GM19025 (cell line): ENCODE results near the gene CEACAM20.
"Not testable (repeated sequence)": the region's sequence is repeated elsewhere in the genome, so short reads cannot be mapped to it uniquely, and the experiment has no call there.

Source experiments
- ATAC-seq: cut with Tn5 transposase; IDR thresholded peaks from one replicate; pipeline ENCODE4 v1.9.1; 2021; ENCODE audit warnings: mild to moderate bottlenecking, low read depth, moderate library complexity; ENCODE audit not compliant: unreplicated experiment

The CEACAM20 gene

DNA sequence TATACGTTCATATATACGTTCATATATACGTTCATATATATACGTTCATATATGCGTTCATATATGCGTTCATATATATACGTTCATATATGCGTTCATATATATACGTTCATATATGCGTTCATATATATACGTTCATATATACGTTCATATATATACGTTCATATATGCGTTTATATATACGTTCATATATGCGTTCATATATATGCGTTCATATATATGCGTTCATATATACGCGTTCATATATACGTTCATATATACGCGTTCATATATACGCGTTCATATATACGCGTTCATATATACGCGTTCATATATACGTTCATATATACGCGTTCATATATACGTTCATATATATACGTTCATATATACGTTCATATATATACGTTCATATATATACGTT lies 21.5 kb upstream of the CEACAM20 start:
- ATAC-seq = not testable (repeated sequence)

DNA sequence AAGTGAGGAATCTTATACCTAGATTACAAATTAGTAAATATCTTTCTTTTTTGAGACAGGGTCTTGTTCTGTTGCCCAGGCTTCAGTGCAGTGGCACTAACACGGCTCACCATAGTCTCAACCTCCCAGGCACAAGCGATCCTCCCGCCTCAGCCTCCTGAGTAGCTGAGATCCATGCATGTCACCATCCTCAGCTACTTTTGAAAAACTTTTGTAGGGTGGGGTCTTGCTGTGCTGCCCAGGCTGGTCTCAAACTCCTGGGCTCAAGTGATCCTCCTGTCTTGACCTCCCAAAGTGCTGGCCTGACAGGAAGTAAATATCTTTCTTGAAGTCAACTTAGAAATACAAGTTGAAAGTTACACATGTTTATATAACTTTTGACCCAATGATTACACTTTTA lies 20.0 kb upstream of the CEACAM20 start:
- no peak for ATAC-seq

DNA sequence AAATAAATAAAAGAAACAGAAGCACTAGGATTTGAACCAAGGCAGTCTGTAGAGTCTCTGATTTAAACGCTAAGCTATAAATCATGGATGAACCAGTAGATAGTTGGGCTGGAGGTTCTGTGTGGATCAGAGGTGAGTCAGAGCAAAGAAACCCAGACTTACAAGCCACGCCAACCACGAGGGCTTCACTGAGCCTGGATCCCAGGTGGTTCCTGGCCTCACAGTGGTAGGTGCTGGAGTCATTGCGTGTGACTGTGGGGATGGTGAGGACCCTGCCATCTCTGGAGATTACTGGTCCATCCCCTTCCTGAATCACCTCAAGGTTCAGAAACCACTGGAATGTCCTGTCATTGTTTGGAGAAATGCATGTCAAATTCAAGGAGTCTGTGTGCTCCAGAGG lies 19.3 kb upstream of the CEACAM20 start:
- ATAC-seq = no peak

DNA sequence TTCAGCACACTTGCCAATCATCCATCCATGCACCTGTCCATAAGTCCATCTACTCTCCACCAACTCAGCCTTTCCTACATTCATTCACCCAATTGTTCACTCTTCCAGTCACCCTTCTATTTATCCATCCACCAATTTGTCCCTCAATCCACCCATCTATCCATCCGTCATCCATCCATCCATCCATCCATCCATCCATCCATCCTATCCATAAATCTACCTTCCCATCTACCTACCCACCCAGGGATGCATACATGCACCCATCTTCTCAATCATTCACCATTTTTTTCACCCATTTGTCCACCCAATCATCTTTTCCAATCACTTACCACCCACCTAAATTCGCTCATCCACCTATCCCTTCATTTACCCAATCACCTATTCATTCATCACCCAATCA lies 14.6 kb upstream of the CEACAM20 start:
- no peak for ATAC-seq

DNA sequence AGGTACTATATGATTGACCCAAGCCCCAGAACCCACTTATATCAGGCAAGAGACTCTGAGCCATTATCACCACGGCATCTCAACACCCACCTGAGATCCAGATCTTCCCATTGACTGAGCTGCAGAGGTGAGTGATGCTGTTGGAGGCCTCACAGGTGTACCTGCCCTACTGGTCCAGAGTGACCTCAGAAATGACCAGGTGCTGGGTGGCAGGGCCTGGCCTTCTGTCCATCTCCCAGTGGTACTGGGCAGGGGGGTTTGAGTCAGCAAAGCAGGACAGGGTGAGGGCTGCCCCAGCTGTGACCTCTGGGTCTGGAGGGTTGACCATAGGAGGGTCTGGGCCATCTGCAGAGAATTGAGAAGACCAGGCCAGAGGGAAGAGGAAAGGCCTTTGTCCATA lies 13.2 kb upstream of the CEACAM20 start:
- ATAC-seq = no peak

DNA sequence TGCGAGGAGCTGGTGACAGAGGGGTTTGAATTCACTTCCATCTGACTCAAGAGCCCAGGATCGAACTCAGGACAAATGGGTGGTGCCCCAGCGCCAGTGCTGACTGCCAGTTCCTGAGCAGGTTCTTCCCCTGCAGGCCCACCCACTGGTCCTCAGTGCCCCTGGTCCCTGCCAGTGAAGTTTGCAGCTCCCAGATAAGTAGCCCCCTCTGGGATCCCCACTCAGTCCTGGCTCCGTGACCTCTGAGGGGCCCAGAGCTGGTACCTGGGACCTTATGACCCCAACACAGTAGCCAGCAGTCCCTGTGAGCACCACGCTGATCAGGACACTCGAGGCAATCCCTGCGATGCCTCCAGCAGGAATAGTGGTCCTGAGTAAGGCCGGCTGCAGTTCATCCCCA lies 11.3 kb upstream of the CEACAM20 start:
- no peak for ATAC-seq

DNA sequence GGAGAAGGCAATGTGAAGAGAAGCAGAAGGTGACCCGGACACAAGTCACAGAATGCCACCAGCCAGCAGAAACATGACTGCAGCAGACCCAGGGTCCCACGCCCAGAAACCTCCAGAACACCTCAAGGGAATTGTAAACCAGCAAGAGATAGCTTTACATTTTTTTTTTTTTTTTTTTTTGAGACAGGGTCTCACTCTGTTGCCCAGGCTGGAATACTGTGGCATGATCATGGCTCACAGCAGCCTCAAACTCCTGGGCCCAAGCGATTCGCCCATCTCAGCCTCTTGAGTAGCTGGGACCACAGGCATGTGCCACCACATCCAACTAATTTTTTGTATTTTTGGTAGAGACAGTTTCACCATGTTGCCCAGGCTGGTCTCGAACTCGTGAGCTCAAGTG lies 10.5 kb upstream of the CEACAM20 start:
- ATAC-seq = no peak

DNA sequence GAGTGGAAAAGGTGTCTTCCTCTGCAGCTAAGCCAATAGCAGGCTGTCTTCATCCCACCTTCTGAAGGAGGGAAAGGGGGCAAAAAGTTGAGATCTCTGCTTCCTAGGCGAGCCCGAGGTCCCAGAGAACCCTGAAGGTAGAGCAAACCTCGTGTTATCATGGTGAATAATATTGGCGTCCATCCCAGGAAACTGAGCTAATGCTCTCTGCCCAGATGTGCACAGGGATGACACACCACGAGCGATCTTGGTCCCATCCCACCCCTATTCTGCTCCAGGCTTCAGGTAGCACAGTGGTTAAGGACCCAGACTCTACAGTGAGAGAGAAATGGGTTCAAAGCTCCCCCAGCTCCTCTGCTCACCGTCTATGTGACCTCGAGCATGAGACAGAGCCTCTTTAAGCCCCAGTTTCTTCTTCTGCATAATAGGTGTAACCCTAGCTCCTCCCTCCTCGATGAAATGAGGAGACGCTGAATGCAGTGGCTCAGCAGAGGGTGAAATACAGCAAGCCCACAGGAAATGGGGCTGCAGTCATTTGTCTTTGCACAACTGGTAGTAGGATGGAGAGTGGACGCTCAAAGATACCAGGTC lies 9.9 kb upstream of the CEACAM20 start:
- ATAC-seq = no peak

DNA sequence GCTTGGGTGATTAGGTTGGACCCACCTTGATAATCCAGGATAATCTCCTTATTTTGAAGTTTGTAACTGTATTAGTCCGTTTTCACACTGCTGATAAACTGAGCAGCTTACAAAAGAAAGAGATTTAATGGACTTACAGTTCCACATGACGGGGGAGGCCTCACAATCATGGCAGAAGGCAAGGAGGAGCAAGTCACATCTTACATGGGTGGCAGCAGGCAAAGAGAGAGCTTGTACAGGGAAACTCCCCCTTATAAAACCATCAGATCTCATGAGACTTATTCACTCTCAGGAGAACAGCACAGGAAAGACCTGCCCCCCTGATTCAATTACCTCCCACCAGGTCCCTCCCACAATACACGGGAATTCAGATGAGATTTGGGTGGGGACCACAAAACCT lies 5.9 kb upstream of the CEACAM20 start:
- ATAC-seq = not testable (repeated sequence)

DNA sequence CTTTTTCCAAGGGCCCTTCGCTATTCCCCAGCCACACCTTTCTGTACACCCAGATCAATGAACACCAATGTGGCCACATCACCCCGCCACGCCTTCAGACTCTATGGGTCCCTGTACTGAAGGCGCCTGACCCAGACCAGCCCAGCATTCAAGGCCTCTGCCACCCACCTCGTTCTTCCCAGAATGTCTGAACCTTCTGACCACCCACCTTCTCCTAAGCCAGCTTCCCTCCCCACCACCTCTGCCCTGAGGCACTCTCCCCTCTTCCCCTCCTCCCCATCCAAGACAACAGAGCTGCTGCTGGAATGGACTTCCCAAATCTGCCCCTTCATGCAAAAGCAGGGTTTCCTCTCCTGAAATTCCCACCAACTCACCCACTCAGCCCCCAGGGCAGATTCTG lies 3.3 kb upstream of the CEACAM20 start:
- no peak for ATAC-seq

DNA sequence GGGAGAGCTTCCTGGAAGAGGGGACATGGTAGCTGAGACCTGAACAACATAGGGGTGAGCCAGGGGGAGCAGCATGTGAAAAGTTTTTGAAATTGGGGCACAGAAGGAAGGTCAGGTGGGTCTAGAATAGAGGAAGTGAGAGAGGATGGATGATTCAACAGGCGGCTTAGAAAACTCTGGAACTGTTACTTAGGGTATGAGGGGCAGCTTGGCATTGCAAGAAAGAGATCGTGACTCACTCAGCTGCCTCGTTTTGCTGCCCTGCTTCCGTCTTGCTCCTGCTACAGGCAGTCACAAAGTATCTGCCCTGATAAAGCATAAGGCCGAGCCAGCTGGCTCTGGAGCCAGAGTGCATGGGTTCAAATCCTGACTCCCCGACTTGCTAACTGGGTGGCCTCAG lies 1.3 kb upstream of the CEACAM20 start:
- ATAC-seq = no peak

DNA sequence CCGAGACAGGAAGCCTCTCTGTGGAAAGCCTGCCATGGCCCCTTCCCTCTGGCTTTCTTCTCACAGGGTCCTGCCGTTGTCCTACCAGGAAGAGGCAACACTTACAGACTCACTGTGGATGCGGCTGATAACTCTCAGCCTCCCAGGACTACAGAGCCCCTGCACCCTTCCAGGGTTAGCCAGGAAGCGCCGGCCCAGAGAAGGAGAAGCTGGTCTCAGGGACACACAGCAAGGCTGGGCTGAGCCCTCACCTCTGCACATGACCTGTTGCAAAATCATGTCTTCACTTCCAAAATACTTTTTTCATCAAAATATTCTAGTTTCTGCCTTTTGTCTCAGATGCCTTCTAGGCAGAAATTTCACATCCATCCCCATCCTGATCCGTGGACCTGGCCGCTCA lies 1.9 kb downstream of the CEACAM20 start:
- no peak for ATAC-seq

DNA sequence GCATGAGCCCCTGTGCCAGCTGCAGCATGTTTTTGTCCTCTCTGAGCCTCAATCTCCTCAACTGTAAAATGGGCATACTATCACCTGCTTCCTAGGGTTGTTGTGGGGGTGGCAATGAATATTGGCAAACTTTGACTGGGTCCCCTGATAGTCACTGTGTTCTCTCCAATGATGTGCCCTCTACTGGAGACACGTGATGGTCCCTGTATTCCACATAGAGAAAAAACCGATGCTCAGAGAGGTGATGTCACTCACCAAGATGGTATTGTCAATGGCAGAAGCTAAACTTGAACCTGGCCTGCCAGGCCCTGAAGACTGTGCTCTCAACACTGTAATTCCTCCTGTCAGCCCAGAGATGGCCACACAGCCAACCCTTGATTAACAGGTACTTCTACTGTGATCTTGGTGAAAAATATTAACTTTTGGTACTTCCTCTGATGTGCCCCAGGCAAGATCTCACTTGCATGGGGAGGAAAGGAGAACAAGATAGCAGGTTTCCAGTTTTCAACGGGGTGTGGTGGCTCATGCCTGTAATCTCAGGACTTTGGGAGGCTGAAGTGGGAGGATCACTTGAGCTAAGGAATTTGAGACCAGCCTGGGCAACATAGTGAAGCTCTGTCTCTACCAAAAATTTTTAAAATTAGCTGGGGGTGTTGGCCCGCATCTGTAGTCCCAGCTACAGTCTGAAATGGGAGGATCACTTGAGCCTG lies 3.6 kb downstream of the CEACAM20 start:
- no peak for ATAC-seq

DNA sequence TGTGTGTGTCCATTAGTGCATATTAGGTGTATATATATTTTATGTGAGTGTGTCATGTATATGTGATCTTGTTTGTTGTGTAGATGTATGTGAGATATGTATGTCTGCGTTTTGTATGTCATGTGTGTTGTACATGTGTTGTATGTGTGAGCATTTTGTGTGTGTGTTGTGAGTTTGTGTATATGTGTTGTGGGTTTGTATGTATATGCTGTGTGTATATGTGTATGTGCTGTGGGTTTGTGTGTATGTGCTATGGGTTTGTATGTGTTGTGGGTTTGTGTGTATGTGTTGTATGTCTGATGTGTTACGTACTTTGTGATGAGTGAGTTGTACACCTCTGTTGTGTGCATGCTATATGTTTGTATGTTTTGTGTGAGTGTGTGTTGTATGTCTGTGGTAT lies 8.1 kb downstream of the CEACAM20 start:
- no peak for ATAC-seq

DNA sequence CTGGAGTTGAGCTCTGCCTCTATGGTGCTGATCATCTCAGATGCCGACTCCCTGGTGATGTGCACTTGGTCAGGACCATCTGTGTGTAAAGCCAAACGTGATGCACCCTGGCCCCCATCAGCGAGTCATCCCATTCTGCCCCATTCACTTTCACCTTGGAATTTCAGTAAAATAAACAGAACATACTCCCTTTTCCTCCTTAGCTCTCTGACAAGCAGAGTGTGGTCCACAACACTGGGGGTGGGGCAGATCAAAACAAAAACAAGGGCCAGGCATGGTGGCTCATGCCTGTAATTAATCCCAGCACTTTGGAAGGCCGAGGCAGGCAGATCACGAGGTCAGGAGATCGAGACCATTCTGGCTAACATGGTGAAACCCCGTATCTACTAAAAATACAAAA lies 12.3 kb downstream of the CEACAM20 start:
- ATAC-seq = no peak

DNA sequence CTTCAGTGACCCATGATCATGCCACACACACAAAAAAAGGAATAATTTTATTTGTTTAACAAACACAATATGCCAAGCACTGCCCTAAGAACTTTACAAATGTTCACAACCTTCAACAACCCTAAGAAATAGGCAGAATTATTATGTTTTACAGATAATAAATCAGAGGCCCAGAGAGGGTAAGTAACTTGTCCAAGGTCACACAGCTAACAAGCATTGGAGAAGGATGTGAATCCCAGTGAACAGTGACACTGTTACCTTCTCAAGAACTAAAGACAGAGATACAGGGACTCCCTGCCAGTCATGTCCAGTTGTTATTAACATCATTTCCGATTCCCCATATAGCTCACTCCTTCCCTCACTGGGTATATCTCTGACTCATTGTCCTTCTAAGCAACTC lies 13.6 kb downstream of the CEACAM20 start:
- ATAC-seq = no peak

DNA sequence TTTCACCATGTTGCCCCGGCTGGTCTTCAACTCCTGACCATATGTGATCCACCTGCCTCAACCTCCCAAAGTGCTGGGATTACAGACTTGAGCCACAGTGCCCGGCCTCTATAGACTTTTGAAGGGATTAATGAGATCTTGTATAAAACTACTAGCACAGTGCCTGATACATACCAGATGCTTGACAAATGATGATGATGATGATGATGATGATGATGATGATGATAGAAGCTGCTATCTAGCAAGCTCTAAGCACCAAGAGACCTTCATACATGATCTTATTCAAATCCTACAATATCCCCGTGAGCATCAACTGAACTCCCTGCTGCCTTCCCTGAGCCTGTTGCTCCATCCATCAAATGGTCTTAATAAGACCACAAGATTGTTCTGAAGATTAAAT lies 14.4 kb downstream of the CEACAM20 start:
- ATAC-seq = no peak

DNA sequence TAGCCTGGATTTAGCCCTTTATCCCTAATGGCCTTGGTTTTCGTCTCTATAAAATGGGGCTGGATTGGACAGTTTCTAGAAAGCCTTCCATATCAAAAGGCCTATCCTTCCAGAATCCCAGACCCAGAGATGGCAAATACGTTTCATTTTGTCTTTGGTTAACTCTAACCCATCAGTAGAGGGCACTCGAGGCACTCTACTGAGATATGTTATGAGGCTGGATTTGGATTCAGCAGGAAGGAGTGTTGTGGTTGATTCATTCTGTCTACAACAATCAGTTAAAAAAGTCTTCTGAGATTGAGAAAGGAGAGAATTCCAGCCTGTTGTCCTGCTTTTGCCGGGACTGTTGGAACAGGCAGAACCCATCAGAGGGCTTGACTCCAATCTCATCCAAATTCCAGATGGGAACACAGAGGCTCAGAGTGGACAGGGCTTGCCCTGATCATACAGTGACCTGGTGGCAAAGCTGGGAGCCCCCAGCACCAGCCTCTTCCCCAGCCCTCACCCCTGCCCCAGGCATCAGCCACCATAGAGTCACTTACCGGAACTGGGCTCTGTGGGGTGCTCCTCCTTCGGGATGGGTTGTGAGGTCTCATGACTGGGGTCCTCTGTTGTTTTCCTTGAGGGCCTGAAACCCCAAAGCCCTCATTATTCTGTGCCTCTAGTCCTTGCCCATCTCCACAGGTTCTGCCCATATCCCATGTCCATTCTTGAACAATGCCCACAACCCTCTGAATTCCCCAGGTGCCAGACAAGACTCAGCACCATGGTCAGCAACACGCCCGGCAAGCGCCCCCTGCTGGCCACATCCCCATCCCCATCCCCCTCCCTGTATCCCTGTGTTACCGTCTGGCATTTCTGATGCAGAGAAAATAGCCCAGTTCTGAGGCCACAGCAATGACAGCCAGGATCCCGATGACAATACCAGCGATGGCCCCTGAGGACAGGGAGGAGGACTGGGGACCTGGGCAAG lies 16.9 kb downstream of the CEACAM20 start:
- no peak for ATAC-seq

DNA sequence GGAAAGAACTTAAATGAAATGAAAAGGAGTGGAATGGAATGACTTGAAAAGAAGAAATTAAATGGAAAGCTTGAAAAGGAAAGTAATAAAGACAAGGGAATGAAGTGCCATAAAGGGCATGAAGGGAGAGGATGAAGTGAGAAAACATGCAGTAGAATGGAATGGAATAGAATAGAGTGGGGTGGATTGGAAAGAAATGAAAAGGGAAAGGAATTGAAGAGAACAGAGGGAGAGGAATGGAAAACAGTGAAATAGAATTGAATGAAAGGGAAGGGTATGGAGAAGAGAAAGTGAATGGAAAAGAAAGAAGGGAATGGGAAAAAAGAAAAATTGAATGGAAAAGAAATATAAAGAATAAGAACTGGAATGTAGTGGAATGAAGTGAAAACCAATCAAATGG lies 20.0 kb downstream of the CEACAM20 start:
- no peak for ATAC-seq

DNA sequence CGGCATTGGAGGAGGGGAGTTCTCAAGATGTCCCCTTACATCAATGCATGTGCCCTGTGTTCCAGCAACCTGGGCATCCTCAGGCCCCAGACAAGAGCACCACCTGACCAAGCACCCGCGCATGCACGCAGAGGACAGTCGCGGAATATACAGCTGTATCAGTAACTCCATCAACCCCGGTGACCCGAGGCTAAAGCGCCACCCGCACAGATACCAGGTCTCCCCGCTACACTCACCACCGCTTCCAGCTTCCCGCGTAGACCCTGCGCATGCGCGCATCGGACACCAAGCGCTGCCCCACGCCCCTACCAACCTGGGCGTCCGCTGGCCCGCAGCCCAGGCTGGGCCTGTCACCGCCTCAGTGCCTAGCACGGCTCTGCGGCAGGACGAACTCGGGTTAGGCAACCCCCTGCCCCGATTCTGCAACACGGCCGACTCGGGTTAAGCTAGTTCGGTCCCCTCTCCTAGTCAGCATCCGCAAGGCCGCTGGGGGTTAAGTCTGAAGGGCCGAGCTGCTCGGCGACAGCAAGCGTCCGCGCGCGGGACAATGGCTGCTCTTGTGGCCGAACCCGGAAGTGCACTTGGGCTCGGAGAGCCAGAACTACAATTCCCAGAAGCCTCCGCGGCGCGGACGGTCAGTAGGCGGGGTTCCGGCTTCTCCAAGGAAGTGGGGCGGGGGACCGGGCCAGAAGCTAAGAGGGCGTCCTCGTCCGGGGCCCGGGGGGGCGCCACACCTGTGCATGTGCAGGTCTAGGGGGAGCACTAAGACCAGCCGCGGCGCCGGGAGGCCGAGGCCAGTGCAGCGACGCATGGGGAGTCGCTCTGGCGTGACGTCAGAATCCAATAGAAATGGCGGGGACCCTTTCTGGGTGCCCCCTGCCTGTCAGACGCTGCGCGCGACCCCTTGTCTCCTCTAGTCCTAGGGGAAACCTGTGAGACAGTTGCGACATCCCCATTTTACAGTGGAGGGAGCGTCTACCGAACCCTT lies 29.2 kb downstream of the CEACAM20 start, which contains the start of gene ZNF180:
ZNF180 (minus strand) TSS at position 561 of the 988 bp plus-strand sequence. CDS start 3,188 bp downstream, outside the sequence.
- ATAC-seq = peak; percentile 88
